NB4 (cell line): Measurements from ENCODE around the gene CHST14.

ENCODE experiments used
- POLR2A ChIP-seq: IDR thresholded peaks from 2 replicates; pipeline ENCODE4 v1.6.1; 2011; ENCODE audit warnings: mild to moderate bottlenecking; ENCODE audit not compliant: insufficient read length; ENCODE audit errors: extremely low read depth
- TF ChIP-seq, protein P1 (sequence below): IDR thresholded peaks from one replicate; pipeline ENCODE4 v1.5.1; 2012; ENCODE audit warnings: low read depth, low read length

DNA sequence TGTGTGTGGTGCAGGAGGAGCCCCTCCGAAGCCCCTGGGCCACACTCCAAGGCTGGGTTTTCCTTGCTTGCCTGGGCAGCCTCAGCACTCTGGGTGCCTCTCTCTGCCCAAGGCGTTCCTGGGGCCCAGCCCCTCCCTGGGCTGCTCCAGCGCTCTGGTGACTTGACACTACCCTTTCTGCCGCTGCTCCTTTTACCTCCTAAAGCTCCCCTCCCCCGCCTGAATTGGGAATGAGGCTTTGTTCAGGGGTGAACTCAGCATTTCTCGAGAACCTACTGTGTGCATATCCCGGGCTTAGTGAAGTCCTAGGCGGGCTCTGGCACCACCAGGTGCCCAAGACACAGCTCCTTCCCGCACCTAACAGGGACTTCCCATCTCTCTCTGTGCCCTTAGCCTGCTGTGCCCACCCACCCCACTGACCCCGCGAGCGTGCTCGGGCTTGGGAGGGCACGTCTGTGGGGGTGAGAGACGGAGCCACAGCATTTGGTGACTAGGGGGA lies 31.3 kb upstream of the CHST14 start:
- no peak for TF ChIP-seq POLR2A
- TF ChIP-seq, protein P1, sequence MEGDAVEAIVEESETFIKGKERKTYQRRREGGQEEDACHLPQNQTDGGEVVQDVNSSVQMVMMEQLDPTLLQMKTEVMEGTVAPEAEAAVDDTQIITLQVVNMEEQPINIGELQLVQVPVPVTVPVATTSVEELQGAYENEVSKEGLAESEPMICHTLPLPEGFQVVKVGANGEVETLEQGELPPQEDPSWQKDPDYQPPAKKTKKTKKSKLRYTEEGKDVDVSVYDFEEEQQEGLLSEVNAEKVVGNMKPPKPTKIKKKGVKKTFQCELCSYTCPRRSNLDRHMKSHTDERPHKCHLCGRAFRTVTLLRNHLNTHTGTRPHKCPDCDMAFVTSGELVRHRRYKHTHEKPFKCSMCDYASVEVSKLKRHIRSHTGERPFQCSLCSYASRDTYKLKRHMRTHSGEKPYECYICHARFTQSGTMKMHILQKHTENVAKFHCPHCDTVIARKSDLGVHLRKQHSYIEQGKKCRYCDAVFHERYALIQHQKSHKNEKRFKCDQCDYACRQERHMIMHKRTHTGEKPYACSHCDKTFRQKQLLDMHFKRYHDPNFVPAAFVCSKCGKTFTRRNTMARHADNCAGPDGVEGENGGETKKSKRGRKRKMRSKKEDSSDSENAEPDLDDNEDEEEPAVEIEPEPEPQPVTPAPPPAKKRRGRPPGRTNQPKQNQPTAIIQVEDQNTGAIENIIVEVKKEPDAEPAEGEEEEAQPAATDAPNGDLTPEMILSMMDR: no peak
